Epithelial cell of esophagus (primary cell): ENCODE data around the gene MIA2.
"Not testable (repeated sequence)": the region's sequence is repeated elsewhere in the genome, so short reads cannot be mapped to it uniquely, and the experiment has no call there.

ENCODE experiments used
- DNase-seq: peaks from one replicate; pipeline ENCODE4 v3.0.0; 2010; ENCODE audit warnings: low read depth
- H3K4me3 ChIP-seq: 2 replicates; pipeline ENCODE4 v1.5.1; 2011; ENCODE audit warnings: mild to moderate bottlenecking, low read length, control low read depth
- CTCF ChIP-seq: IDR thresholded peaks from 2 replicates; pipeline ENCODE4 v1.5.1; 2011; ENCODE audit warnings: low read depth, mild to moderate bottlenecking, low read length, control low read depth, inconsistent platforms; ENCODE audit not compliant: insufficient read depth; ENCODE audit errors: missing control alignments

MIA2 gene

GRCh38 chr14:39251547-39251946, 17.8 kb downstream of the MIA2 start:
- no peak for DNase-seq
- no peak overlapping the region for H3K4me3 ChIP-seq
- no peak for TF ChIP-seq CTCF

DNA sequence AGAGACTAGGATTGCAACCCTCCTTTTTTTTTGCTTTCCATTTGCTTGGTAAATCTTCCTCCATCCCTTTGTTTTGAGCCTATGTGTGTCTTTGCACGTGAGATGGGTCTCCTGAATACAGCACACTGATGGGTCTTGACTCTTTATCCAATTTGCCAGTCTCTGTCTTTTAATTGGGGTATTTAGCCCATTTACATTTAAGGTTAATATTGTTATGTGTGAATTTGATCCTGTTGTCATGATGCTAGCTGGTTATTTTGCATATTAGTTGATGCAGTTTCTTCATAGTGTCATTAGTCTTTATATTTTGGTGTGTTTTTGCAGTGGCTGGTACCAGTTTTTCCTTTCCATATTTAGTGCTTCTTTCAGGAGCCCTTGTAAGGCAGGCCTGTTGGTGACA, 23.7 kb downstream of the MIA2 start:
- not testable (repeated sequence) for DNase-seq, H3K4me3 ChIP-seq

DNA sequence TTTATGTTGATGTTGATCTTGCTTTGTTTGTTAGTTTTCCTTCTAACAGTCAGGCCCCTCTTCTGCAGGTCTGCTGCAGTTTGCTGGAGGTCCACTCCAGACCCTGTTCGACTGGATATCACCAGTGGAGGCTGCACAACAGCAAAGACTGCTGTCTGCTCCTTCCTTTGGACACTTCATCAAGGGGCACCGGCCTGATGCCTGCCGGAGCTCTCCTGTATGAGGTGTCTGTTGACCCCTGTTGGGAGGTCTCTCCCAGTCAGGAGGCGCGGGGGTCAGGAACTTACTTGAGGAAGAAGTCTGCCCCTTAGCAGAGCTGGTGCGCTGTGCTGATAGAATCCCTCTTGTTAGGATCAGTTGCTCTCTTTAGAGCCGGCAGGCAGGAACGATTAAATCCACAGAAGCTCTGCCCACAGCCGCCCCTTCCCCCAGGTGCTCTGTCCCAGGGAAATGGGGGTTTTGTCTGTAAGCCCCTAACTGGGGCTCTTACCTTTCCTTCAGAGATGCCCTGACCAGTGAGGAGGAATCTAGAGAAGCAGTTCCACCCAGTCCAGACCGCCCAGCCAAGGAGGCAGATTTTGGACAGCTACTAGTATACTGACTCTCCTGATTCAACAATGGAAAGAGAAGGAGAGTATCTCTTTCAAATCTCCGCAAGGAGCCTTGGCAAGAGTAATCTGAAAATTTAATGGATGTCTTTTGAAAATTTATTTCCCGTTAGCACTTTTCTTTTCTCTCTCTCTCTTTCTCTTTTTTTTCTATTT, 25.2 kb downstream of the MIA2 start:
- no peak for TF ChIP-seq CTCF
- no peak for DNase-seq

DNA sequence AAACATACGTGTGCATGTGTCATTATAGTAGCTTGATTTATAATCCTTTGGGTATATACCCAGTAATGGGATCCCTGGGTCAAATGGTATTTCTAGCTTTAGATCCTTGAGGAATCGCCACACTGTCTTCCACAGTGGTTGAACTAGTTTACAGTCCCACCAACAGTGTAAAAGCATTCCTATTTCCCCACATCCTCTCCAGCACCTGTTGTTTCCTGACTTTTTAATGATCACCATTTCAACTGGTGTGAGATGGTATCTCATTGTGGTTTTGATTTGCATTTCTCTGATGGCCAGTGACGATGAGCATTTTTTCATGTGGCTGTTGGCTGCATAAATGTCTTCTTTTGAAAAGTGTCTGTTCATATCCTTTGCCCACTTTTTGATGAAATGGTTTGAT, 26.4 kb downstream of the MIA2 start:
- DNase-seq, H3K4me3 ChIP-seq: not testable (repeated sequence)

More for the DNA sequence above, 25.2 kb downstream of the MIA2 start:
- no peak overlapping the region for H3K4me3 ChIP-seq

DNA sequence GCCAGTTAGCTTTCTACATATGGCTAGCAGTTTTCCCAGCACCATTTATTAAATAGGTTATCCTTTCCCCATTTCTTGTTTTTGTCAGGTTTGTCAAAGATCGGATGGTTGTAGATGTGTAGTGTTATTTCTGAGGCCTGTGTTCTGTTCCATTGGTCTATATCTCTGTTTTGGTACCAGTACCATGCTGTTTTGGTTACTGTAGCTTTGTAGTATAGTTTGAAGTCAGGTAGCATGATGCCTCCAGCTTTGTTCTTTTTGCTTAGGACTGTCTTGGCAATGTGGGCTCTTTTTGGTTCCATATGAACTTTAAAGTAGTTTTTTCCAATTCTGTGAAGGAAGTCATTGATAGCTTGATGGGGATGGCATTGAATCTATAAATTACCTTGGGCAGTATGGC, 28.5 kb downstream of the MIA2 start:
- DNase-seq, H3K4me3 ChIP-seq: not testable (repeated sequence)

- TF ChIP-seq CTCF: no peak
- DNase-seq: no peak
- no peak overlapping the region for H3K4me3 ChIP-seq
These were observed 30.3 kb downstream of the MIA2 start for GRCh38 chr14:39264057-39264456.

- DNase-seq: no peak
- H3K4me3 ChIP-seq: no peak overlapping the region
- TF ChIP-seq CTCF: no peak
These were observed 30.8 kb downstream of the MIA2 start for GRCh38 chr14:39264558-39264957.

GRCh38 chr14:39265033-39265432, 31.3 kb downstream of the MIA2 start:
- no peak for TF ChIP-seq CTCF
- H3K4me3 ChIP-seq: peak overlapping the region; percentile 94
- DNase-seq: peak; percentile 76
